HG02759 (cell line): Measurements from ENCODE around the gene TNNI3.
A peak's percentile ranks its signal among the peaks of the same experiment; 100 is the strongest.
"Not testable (repeated sequence)": the region's sequence is repeated elsewhere in the genome, so short reads cannot be mapped to it uniquely, and the experiment has no call there.

Source experiments
- ATAC-seq: cut with Tn5 transposase; IDR thresholded peaks from one replicate; pipeline ENCODE4 v1.9.1; 2021; ENCODE audit warnings: mild to moderate bottlenecking, moderate library complexity; ENCODE audit not compliant: unreplicated experiment

Gene TNNI3

GRCh38 chr19:55157064-55157908 lies at the start of gene TNNI3:
Gene TNNI3, minus strand, starts transcription at chr19:55157732. Its CDS starts 143 bp downstream, at chr19:55157589.
- no peak for ATAC-seq

DNA sequence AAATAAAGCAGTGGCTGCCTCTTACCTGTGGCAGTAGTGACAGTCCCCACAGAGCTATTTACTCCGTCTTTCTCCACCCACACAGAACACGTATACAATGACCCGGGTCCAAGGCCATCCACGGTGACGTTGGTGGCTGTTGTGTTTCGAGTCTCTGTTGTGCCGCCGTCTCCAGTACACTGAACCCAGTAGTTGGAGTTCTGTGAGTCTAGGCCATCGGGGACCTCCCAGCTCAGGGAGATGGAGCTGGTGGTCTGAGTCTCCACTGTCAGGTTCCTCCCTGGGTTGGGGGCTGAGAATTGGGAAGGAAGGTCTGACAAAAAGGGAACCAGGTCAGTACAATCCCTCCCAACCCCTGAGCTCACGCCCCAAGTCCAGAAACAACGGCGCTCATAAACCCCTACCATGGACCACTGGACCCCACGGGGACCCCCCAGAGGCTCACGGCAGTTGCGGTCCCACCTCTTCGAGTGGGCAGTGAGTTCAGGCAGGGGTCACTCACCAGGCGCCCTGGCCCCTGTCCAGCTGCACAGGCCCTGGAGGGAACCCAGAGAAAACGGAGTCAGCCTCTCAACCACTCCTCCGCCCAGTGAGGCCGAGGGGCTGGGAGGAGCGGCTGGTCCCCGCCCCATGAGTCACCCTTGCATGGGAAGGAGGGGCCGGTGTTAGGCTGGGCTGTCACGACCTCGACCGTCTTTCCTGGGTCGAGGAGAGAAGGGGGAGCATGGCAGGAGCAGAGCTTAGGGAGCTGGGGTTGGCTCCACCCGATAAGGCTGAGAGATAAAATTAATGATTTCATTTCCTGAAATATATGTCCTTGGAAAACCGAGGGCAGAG lies 49.4 kb upstream of the TNNI3 start:
- ATAC-seq: no peak

DNA sequence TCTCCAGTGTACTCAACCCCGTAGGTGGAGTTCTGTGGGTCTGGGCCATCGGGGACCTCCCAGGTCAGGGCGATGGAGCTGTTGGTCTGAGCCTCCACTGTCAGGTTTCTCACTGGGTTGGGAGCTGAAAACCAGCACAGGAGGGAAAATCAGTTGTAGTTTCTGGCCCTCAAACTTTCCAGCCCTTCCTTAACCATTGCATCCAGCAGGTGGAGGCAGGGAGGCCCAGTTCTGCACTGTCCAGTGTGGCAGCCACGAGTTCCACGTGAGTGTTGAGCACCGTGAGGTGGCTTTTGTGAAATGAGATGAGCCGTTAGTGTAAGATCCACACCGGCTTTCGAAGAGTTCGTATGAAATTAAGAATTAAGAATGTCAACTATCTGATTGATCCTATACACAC lies 44.7 kb upstream of the TNNI3 start:
- ATAC-seq: not testable (repeated sequence)

GRCh38 chr19:55199620-55200204 lies 42.2 kb upstream of the TNNI3 start:
- no peak for ATAC-seq

GRCh38 chr19:55198651-55199050 lies 41.1 kb upstream of the TNNI3 start:
- no peak for ATAC-seq

- ATAC-seq: no peak
Observed at GRCh38 chr19:55197528-55197927, 40.0 kb upstream of the TNNI3 start.

- ATAC-seq: no peak
Observed at GRCh38 chr19:55196803-55197202, 39.3 kb upstream of the TNNI3 start.

DNA sequence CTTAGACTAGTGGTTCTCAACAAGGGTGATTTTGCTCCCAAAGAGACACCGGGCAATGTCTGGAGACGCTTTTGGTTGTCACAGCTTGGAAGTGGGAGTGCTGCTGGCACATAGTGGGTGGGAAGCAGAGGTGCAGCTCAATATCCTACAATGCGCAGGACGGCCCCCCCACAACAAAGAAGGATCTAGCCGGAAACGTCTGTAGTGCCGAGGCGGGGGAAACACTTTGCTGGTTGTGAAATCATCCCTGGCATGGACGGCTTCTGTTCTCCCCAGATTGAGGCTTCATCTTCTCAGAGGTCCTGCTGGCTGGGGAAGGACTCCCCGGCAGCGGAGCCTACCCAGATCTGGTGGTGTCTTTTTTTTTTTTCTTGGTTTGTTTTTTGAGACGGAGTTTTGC lies 35.9 kb upstream of the TNNI3 start:
- no peak for ATAC-seq

DNA sequence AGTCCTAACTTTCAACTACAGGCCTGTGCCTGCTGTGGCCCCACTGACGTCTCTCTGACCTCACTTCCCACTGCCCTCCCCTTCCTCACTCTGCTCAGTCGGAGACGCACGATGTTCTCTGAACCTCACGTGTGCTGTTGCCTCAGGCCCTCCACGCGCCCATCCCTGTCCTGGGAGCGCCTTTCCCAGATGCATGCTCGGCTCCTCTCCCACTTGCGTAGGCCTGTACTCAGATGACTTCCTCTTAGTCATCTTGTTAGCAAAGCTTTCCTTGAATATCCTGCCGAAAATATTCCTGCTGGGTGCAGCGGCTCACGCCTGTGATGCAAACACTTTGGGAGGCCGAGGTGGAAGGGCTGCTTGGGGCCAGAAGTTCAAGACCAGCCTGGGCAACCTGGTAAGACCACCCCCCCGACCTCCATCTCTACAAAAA lies 31.9 kb upstream of the TNNI3 start:
- ATAC-seq: no peak

DNA sequence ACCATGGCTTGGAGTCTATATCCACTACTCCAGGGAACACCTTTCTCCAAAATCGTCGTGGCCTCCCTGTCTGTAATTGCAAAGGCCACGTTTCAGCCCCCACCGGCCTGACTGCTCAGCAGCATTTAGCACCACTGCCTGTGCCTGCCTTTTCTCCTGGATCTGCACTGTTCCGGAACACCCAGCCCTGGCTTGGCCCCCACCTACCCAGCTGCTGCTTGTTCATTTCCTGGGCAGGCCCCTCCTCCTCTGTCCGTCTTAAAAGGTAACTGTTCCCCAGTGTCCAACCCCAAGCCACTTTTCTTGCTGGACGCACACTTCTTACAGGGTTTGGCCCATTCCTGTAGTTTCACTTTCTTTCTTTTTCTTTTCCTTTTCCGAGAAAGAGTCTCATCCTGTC lies 31.1 kb upstream of the TNNI3 start:
- ATAC-seq: no peak

DNA sequence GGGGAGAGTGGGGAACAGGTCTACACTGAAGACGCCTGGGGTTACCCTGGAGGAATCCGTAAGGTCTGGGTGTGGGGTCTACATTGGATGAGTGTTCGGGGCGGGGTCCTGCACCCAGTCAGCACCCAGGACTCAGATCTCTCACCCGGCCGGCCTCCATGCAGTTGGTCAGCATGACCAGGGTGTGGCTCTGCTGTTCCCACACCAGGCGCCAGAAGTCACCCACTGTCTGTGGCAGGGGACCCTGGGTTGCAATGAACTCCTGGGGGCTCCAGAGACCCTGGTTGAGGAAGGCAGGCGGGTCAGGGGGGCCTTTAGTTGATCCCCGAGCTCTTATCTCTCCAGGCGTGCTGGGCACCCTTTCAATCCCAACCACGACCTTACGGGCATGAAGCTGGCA lies 28.5 kb upstream of the TNNI3 start:
- ATAC-seq: no peak

DNA sequence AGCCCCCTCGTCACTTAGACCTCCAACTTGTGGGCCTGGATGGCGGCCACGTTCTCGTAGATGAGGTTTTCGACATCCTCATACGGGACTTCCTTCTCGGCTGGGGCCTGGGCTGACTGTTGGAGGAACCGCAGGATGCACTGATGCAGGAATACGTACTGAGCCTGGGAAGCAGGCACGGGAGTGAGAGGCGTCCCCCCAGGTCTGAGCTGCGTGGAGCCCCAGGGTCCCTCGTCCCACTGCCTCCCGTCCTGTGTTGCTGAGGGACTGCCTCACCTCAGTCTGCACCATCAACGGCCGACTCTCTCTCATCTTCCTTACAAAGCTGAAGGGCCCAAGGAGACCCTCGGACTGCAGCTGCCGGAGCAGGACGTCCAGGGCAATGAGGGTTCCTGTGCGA lies 24.2 kb upstream of the TNNI3 start:
- ATAC-seq: no peak

DNA sequence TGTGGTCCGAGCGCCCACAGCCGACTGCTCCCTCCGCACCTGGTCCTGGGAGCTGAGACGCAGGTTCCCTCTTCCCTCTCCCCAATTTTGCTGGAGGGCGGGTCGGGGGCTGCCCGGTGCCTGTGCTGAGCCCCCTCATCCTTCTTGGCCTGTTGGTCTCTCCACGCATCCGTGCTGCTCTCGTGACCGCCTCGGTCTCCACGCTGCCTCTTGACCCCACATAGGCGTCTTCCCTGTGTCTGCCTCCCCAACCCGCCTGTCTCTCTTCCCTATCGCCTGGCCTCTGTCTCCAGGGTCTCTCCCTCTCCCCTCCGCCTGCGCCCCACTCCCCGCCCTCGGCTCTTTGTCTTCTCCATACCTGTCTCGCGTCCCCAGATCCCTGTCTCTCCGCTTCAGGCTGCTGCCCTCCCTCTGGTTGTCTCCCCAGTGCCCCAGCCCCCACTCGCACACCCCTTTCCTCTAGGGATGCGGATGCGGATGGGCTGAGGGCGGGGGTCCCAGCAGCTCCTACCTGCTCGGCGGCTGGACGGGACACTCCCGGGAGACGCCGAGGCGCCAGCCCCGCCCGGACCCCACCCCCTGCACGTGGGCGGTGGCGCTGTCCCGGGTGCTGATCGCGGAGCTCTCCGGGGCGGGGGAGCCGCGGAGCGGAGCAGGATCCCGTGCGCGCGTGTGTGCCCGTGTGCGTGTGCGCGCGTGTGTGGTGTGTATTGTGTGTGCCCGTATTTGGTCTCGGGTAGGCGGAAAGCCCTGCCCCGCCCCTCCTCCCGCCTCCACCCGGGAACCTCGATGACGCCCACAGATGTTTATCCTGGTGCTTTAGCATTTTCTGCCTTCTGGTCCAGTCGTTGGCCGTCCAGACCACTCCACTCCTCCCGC lies 22.3 kb upstream of the TNNI3 start, which contains the start of gene SYT5:
Gene SYT5 (minus strand): TSS at position 684 of the 879 bp plus-strand sequence. CDS start 1,248 bp downstream, outside the sequence.
- no peak for ATAC-seq

GRCh38 chr19:55178781-55179599 lies 21.5 kb upstream of the TNNI3 start:
- ATAC-seq: peak; percentile 90

DNA sequence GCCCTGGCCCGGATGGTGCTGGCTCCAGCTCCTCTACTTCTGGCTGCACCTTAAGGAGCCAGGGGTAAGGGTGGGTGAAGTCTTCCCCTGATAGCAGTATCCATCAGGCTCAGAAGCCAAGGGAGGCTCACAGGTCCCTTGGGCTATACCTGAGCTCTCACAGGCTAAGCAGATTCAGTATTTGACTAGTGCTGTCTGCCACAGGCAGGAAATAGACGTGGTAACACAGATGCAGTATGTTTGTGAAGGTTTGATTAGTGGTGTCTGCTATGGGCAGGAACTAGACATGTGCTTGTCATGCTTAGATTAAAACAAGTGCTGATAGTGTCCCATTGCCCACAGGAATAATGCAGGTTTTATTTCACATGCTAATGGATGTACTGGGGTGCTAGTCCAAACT lies 18.5 kb upstream of the TNNI3 start:
- ATAC-seq: no peak

GRCh38 chr19:55175117-55175867 lies 17.8 kb upstream of the TNNI3 start:
- ATAC-seq: no peak

GRCh38 chr19:55174425-55175116 lies 17.0 kb upstream of the TNNI3 start:
- no peak for ATAC-seq

GRCh38 chr19:55173714-55174409 lies 16.3 kb upstream of the TNNI3 start:
- no peak for ATAC-seq
